ENCODE results near the gene CCDC30. TPM values are rescaled to one million over a fixed set of nuclear protein-coding genes. Genes with fewer than 3 reads are reported as not detected.

CCDC30 gene
- polyA plus RNA-seq, 1 donor (not counting 4 experiments of a cell fraction or from before 2014, with no cell fraction given) = 0.35 TPM

DNA sequence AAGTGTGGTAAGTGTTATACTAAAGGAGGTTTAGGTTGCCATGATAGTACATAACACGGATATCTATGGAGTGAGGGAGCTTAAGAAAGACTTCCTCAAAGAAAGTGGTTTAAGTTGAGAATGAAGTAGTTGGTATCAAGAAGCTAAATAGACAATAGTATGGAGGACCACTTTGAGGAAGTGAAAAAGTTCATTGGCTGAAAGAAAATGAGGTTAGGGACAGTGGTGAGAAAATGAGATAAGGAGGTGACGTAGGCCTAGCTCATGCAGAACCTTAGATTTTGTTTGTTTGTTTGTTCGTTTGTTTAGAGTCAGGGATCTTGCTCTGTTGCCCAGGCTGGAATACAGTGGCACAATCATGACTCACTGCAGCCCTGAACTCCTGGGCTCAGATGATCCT is 122.9 kb downstream of the CCDC30 start:
- Histone ChIP-seq H3K4me2 (ENCODE audit: control insufficient read depth, extremely low read depth, insufficient read depth, low read depth, low read length) (no peak overlapping the region), H3K9me3 (ENCODE audit: control insufficient read depth, low read depth, low read length) (no peaks in the 10 kb centered on the region), H3K27ac (ENCODE audit: control insufficient read depth, insufficient read depth, low read length) (no peak overlapping the region), H2AFZ (ENCODE audit: control insufficient read depth, low read length) (no peak overlapping the region), H3K9me1 (ENCODE audit: control insufficient read depth, extremely low read depth, insufficient read depth, low read length) (no peaks in the 10 kb centered on the region), H3K4me3 (ENCODE audit: control insufficient read depth in 2 of 3, extremely low read depth in 1 of 3, insufficient read depth in 2 of 3, low read depth in 1 of 3, low read length in 3 of 3) (no peak overlapping the region), H4K20me1 (ENCODE audit: control insufficient read depth, extremely low read depth, insufficient read depth, low read length) (no peaks in the 10 kb centered on the region), H3K36me3 (ENCODE audit: control insufficient read depth in 2 of 2, extremely low read depth in 1 of 2, insufficient read depth in 2 of 2, low read length in 2 of 2) (no peaks in the 10 kb centered on the region), H3K4me1 (ENCODE audit: control insufficient read depth, extremely low read depth, insufficient read depth, low read length) (no peaks in the 10 kb centered on the region), H3K9ac (ENCODE audit: control insufficient read depth, extremely low read depth, insufficient read depth, low read length) (no peak overlapping the region), H3K79me2 (ENCODE audit: control insufficient read depth, insufficient read depth, low read length) (no peaks in the 10 kb centered on the region), H3K27me3 (ENCODE audit: control insufficient read depth, extremely low read depth, insufficient read depth, low read length) (no peaks in the 10 kb centered on the region)
- no peak for TF ChIP-seq EZH2 (IDR thresholded peaks at IDR 0.05; ENCODE audit: low read length)
- TF ChIP-seq, protein P1, sequence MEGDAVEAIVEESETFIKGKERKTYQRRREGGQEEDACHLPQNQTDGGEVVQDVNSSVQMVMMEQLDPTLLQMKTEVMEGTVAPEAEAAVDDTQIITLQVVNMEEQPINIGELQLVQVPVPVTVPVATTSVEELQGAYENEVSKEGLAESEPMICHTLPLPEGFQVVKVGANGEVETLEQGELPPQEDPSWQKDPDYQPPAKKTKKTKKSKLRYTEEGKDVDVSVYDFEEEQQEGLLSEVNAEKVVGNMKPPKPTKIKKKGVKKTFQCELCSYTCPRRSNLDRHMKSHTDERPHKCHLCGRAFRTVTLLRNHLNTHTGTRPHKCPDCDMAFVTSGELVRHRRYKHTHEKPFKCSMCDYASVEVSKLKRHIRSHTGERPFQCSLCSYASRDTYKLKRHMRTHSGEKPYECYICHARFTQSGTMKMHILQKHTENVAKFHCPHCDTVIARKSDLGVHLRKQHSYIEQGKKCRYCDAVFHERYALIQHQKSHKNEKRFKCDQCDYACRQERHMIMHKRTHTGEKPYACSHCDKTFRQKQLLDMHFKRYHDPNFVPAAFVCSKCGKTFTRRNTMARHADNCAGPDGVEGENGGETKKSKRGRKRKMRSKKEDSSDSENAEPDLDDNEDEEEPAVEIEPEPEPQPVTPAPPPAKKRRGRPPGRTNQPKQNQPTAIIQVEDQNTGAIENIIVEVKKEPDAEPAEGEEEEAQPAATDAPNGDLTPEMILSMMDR (optimal IDR thresholded peaks at IDR 0.05 in 1 of 3, IDR thresholded peaks at IDR 0.05 in 1 of 3, conservative IDR thresholded peaks at IDR 0.05 in 1 of 3; ENCODE audit: extremely low read depth in 1 of 3, insufficient read depth in 2 of 3, low read length in 3 of 3) = no peak
- DNase-seq (ENCODE audit: low read depth, low spot score) (no peak), FAIRE-seq (no peak)
- dilution Hi-C loops (cut with MboI; ENCODE audit: extremely low pct_ligation_motif_present, low sequenced_read_pairs) = no loop called here

DNA sequence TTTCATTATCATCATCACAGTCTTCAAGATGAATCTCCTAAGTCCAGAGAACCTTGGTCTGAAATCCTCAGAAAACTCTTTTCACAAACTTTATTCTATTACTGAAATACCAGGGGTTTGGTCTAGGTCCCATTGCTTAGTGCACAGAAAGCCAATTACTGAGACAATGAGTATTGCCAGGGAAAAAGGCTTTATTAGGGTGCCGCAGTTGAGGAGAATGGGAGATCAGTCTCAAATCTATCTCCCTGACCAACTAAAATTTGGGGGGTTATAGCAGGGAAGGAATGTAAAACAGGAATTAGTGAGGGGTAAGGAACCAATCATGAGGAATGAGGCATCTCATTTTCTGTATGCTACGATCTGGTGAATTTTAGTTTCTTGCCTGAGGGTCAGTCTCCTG is 124.7 kb downstream of the CCDC30 start:
- H4K20me1 ChIP-seq (ENCODE audit: control insufficient read depth, extremely low read depth, insufficient read depth, low read length) = no peaks in the 10 kb centered on the region
- H3K9me3 ChIP-seq (ENCODE audit: control insufficient read depth, low read depth, low read length) = no peaks in the 10 kb centered on the region
- H3K9me1 ChIP-seq (ENCODE audit: control insufficient read depth, extremely low read depth, insufficient read depth, low read length) = no peaks in the 10 kb centered on the region
- no peak overlapping the region for H2AFZ ChIP-seq (ENCODE audit: control insufficient read depth, low read length)
- dilution Hi-C loops (cut with MboI; ENCODE audit: extremely low pct_ligation_motif_present, low sequenced_read_pairs) = no loop called here
- FAIRE-seq = no peak
- no peak overlapping the region for H3K4me2 ChIP-seq (ENCODE audit: control insufficient read depth, extremely low read depth, insufficient read depth, low read depth, low read length)
- H3K36me3 ChIP-seq (ENCODE audit: control insufficient read depth in 2 of 2, extremely low read depth in 1 of 2, insufficient read depth in 2 of 2, low read length in 2 of 2) = no peaks in the 10 kb centered on the region
- H3K9ac ChIP-seq (ENCODE audit: control insufficient read depth, extremely low read depth, insufficient read depth, low read length) = no peak overlapping the region
- H3K27ac ChIP-seq (ENCODE audit: control insufficient read depth, insufficient read depth, low read length) = no peak overlapping the region
- H3K4me3 ChIP-seq (ENCODE audit: control insufficient read depth in 2 of 3, extremely low read depth in 1 of 3, insufficient read depth in 2 of 3, low read depth in 1 of 3, low read length in 3 of 3) = no peak overlapping the region
- no peaks in the 10 kb centered on the region for H3K4me1 ChIP-seq (ENCODE audit: control insufficient read depth, extremely low read depth, insufficient read depth, low read length)
- DNase-seq (ENCODE audit: low read depth, low spot score) = no peak
- no peaks in the 10 kb centered on the region for H3K79me2 ChIP-seq (ENCODE audit: control insufficient read depth, insufficient read depth, low read length)
- H3K27me3 ChIP-seq (ENCODE audit: control insufficient read depth, extremely low read depth, insufficient read depth, low read length) = no peaks in the 10 kb centered on the region
- no peak for TF ChIP-seq EZH2 (IDR thresholded peaks at IDR 0.05; ENCODE audit: low read length)
- TF ChIP-seq, protein P1 (optimal IDR thresholded peaks at IDR 0.05 in 1 of 3, IDR thresholded peaks at IDR 0.05 in 1 of 3, conservative IDR thresholded peaks at IDR 0.05 in 1 of 3; ENCODE audit: extremely low read depth in 1 of 3, insufficient read depth in 2 of 3, low read length in 3 of 3) = no peak

Data from keratinocyte (primary cell).